ENCODE measurements around the gene ZNF74. TPM values are rescaled to one million over a fixed set of nuclear protein-coding genes. Genes with fewer than 3 reads are reported as not detected.

ZNF74 gene
- total RNA-seq, 4 donors from 2014 or later = 9.3 to 17.5 (median 10.5) TPM

DNA sequence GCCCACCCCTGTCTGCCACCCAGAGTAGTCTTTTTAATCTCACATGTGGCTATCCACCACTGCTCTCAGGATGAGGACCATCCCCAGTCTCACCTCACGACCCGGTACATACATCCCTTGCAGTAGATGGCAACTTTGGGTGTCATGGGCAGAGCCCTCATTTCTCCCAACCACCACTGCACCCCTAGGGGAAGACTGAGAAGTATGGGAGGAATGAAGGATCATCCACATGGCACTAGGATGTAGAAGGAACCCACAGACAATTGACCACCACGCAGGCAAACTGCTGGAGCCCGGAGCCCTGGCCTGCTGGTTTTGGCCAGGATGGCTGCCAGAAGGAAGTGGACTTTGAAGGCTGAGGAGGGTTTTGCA is 45.6 kb downstream of the ZNF74 start:
- Histone ChIP-seq H3K4me1 (peaks cover 36% of the 10 kb centered on the region), H3K9me3 (no peaks in the 10 kb centered on the region), H3K27ac (no peak overlapping the region), H3K4me3 (no peak overlapping the region), H3K27me3 (peaks cover 33% of the 10 kb centered on the region), H3K36me3 (peaks cover 26% of the 10 kb centered on the region)
- WGBS = 90% methylated on average over 4 of the region's 4 CpGs
- TF ChIP-seq EP300 (IDR thresholded peaks at IDR 0.05) (no peak), POLR2A (IDR thresholded peaks at IDR 0.05) (no peak), POLR2AphosphoS5 (IDR thresholded peaks at IDR 0.05) (no peak)
- TF ChIP-seq, protein P1, sequence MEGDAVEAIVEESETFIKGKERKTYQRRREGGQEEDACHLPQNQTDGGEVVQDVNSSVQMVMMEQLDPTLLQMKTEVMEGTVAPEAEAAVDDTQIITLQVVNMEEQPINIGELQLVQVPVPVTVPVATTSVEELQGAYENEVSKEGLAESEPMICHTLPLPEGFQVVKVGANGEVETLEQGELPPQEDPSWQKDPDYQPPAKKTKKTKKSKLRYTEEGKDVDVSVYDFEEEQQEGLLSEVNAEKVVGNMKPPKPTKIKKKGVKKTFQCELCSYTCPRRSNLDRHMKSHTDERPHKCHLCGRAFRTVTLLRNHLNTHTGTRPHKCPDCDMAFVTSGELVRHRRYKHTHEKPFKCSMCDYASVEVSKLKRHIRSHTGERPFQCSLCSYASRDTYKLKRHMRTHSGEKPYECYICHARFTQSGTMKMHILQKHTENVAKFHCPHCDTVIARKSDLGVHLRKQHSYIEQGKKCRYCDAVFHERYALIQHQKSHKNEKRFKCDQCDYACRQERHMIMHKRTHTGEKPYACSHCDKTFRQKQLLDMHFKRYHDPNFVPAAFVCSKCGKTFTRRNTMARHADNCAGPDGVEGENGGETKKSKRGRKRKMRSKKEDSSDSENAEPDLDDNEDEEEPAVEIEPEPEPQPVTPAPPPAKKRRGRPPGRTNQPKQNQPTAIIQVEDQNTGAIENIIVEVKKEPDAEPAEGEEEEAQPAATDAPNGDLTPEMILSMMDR (IDR thresholded peaks at IDR 0.05) = no peak
- DNase-seq (ENCODE audit: low spot score in 2 of 2) = peak in 1 of 2 donors; percentile 52

DNA sequence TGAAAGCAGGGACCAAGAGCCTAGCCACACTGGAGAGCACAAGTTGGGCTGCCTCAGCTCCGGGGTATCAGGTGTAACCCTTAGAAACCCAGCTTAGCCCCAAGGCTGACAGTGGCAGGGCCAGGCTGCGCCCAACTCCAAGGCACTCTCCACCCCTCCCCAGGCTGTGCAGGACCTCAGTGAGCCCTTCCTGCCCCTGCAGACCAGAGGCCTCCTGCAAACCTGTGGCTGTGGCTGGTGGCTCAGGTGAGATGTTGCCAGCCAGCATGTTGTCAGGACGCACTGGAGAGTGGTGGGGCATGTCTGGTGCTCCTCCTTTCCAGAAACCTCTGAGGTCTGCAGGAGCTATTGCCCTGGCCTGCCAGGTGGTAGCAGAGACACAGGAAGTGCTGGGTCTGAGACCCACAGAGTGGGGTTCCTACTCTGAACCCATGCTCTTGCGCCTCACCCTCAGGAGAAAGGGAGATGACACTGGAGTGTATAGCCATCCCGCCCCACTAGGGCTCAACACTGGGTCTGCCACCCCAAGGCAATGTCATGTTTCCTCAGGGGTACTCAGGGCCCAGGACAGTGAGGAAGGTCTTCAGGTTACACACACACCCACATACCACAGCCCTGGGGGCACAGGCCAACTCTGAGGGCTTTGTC is 46.1 kb downstream of the ZNF74 start:
- H3K9me3 ChIP-seq = no peaks in the 10 kb centered on the region
- no peak overlapping the region for H3K4me3 ChIP-seq
- DNase-seq (ENCODE audit: low spot score in 2 of 2) = peak; percentile 60 to 69
- no peak overlapping the region for H3K27ac ChIP-seq
- TF ChIP-seq EP300 (IDR thresholded peaks at IDR 0.05) (no peak), POLR2A (IDR thresholded peaks at IDR 0.05) (no peak), POLR2AphosphoS5 (IDR thresholded peaks at IDR 0.05) (no peak)
- TF ChIP-seq, protein P1 (IDR thresholded peaks at IDR 0.05) = no peak
- H3K36me3 ChIP-seq = peaks cover 31% of the 10 kb centered on the region
- H3K4me1 ChIP-seq = peaks cover 36% of the 10 kb centered on the region
- H3K27me3 ChIP-seq = peaks cover 32% of the 10 kb centered on the region
- 86% methylated on average over 1 of the region's 5 CpGs for WGBS

DNA sequence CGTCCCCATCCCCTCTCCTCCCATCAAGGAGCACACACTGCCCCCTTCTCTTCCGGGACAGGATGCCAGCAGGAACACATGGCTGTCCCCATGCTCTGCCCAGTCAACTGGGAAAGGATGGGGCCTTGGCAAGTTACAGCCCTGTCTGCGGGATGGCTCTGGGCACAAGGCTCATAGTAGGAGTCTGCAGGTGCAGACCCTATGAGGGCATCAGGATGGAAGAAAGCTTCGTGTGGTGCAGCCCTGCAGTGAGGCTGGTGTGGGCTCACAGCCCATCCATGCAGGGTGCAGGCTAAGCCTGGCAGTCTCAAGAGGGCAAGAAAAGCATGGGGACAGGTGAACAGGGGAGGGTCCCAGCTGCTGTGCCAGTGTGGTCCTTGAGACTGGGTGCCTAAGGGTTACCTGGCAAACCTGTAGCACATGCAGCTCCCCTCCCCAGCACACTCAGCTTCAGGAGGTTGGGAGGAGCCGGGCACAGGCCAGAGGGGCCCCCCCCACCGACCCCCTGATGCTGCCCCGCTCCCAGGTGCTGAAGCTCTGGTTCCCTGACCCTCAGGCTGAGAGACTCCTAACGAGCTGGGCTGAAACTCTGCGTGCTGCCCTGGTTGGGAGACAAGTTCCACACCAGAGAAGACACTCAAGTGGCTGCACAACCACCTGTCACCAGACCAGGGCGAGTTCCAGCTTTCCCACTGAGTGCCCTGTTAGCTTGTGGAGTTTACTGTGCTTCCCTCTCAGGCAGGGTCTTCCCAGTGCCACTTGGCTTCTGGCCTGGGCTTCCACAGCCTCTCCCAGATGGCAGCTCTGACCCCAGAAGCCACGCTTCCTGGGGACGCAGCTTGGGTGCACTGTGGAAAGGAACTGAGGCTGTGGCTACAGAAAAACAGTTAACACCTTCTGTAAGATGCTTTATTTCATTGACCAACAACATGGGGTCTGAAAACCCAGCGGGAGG is 47.0 kb downstream of the ZNF74 start:
- Histone ChIP-seq H3K27me3 (peaks cover 24% of the 10 kb centered on the region), H3K4me1 (peaks cover 33% of the 10 kb centered on the region), H3K9me3 (no peaks in the 10 kb centered on the region), H3K36me3 (peaks cover 38% of the 10 kb centered on the region), H3K4me3 (no peak overlapping the region), H3K27ac (no peak overlapping the region)
- WGBS = 67% methylated on average over 9 of the region's 13 CpGs
- peak in 1 of 2 donors; percentile 53 for DNase-seq (ENCODE audit: low spot score in 2 of 2)
- TF ChIP-seq POLR2A (IDR thresholded peaks at IDR 0.05) = no peak
- TF ChIP-seq POLR2AphosphoS5 (IDR thresholded peaks at IDR 0.05) = no peak
- TF ChIP-seq EP300 (IDR thresholded peaks at IDR 0.05) = no peak
- TF ChIP-seq, protein P1 (IDR thresholded peaks at IDR 0.05) = no peak

DNA sequence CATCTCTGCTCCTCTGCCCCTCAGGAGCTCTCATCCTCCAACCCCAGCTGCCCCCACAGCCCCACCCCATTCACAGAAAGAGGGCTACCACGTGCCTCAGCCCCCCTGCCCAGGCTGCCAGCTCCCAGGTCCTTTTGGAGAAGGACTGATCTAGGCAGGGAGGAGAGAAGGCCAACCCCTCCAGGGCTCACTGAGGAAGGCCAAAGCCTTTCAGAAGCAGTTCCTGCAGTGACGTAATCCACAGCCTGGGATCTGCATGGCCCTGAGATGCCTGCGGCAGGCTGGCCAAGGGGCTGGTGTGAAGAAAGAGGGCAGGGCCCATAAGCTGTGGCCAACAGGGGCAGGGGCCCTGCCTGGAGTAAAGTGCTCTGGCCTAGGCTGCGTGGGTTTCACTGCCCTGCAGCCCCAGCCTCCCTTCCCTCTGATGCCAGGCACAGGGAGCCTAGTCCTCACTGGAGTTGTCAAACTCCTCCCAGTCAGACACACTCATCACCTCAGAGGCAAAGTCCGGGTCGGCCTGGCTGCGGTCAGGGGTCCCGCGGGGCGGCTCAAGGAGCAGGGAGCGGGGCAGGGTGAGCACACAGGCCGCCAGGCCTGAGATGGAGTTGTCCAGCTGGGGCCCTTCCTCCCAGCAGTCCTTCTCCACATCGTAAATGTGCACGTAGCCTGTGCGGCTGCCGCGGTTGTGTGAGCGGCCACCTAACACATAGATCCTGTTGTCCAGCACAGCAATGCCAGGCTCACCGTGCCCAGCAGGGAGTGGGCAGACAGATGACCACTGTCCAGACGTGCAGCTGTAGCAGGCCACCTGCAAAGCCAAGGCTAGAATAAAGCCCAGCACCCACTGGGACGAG is 47.9 kb downstream of the ZNF74 start:
- H3K27me3 ChIP-seq = peaks cover 15% of the 10 kb centered on the region
- no peak for TF ChIP-seq EP300 (IDR thresholded peaks at IDR 0.05)
- no peak for TF ChIP-seq POLR2AphosphoS5 (IDR thresholded peaks at IDR 0.05)
- TF ChIP-seq, protein P1 (IDR thresholded peaks at IDR 0.05) = no peak
- peaks cover 45% of the 10 kb centered on the region for H3K36me3 ChIP-seq
- DNase-seq (ENCODE audit: low spot score in 2 of 2) = peak in 1 of 2 donors; percentile 56
- H3K9me3 ChIP-seq = no peaks in the 10 kb centered on the region
- H3K4me3 ChIP-seq = no peak overlapping the region
- 86% methylated on average over 21 of the region's 21 CpGs for WGBS
- no peak overlapping the region for H3K27ac ChIP-seq
- H3K4me1 ChIP-seq = peaks cover 23% of the 10 kb centered on the region

Data from suprapubic skin (tissue), 4 donors.